OCI-LY3 (cell line): ENCODE results near the gene SLC25A24.

Source experiments
- H2AFZ ChIP-seq: fragments of 200-600, 300-600 bp; shearing (Covaris generic); 2 replicates; pipeline ENCODE4 v1.6.0; 2014; ENCODE audit warnings: antibody characterized with exemption, low read depth, low read length
- H3K27ac ChIP-seq: fragments of 200-600, 300-600 bp; sonication (generic); 2 replicates; pipeline ENCODE4 v1.5.1; 2014; ENCODE audit warnings: mild to moderate bottlenecking, low read length, moderate library complexity, mixed read lengths
- H3K27me3 ChIP-seq: fragments of 200-600, 300-600 bp; sonication (generic); 2 replicates; pipeline ENCODE4 v1.6.1; 2014; ENCODE audit warnings: low read depth, low read length, mixed read lengths
- H3K36me3 ChIP-seq: fragments of 200-600, 300-600 bp; sonication (generic); replicated peaks from 2 replicates; pipeline ENCODE3; 2014; ENCODE audit warnings: low read depth, low read length, mixed read lengths
- H3K4me1 ChIP-seq: fragments of 300-600, 200-600 bp; sonication (generic); 2 replicates; pipeline ENCODE4 v1.6.1; 2014; ENCODE audit warnings: low read length, mixed read lengths
- H3K4me2 ChIP-seq: fragments of 200-600, 300-600 bp; sonication (generic); 2 replicates; pipeline ENCODE4 v1.6.1; 2014; ENCODE audit warnings: low read length, mixed read lengths
- H3K4me3 ChIP-seq: fragments of 300-600, 200-600 bp; sonication (generic); 2 replicates; pipeline ENCODE4 v1.5.1; 2014; ENCODE audit warnings: antibody characterized with exemption, mild to moderate bottlenecking, low read length, moderate library complexity
- H3K79me2 ChIP-seq: fragments of 300-600, 200-600 bp; shearing (Covaris generic); 2 replicates; pipeline ENCODE4 v1.6.1; 2014; ENCODE audit warnings: mild to moderate bottlenecking, low read length, mixed read lengths
- H3K9ac ChIP-seq: fragments of 300-600, 200-600 bp; shearing (Covaris generic); 2 replicates; pipeline ENCODE4 v1.6.0; 2014; ENCODE audit warnings: mild to moderate bottlenecking, low read length, moderate library complexity
- H3K9me3 ChIP-seq: fragments of 200-600, 300-600 bp; shearing (Covaris generic); 2 replicates; pipeline ENCODE4 v1.6.1; 2014; ENCODE audit warnings: low read length, mixed read lengths; ENCODE audit not compliant: insufficient read depth
- H4K20me1 ChIP-seq: fragments of 200-600, 300-600 bp; sonication (generic); 2 replicates; pipeline ENCODE4 v1.6.1; 2016; ENCODE audit warnings: low read length, mixed read lengths; ENCODE audit not compliant: insufficient read depth
- EZH2phosphoT487 ChIP-seq: fragments of 200-600 bp; shearing (Covaris generic); IDR thresholded peaks from 2 replicates; pipeline ENCODE4 v1.6.1; 2018; ENCODE audit warnings: antibody characterized with exemption, mixed run types, low read depth
- TF ChIP-seq, protein P1 (sequence below): fragments of 200-600, 300-600 bp; sonication (generic); IDR thresholded peaks from 2 replicates; pipeline ENCODE4 v1.5.1; 2014; ENCODE audit warnings: antibody characterized with exemption, low read length, low read depth

The SLC25A24 gene

DNA sequence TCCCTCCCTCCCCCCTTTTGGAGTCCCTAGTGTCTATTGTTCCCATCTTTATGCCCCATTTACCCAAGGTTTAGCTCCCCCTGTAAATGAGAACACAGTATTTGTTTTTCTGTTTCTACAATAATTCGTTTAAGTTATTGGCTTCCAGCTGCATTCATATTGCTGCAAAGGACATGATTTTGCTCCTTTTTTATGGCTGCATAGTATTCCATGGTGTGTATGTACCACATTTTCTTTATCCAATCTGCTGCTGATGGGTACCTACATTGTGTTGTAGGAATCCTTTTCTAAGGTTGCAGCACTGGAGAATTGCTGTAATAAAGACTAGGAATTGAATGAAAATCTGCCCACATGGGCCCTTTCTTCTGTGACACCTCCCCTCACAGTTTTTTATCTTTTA, 6.8 kb downstream of the SLC25A24 start:
- H3K4me1 ChIP-seq, result 0 out of 2 replicates have a peak, but pooled peaks cover 4% of the 10 kb centered on the region
- TF ChIP-seq EZH2phosphoT487, result no peak
- TF ChIP-seq, protein P1, sequence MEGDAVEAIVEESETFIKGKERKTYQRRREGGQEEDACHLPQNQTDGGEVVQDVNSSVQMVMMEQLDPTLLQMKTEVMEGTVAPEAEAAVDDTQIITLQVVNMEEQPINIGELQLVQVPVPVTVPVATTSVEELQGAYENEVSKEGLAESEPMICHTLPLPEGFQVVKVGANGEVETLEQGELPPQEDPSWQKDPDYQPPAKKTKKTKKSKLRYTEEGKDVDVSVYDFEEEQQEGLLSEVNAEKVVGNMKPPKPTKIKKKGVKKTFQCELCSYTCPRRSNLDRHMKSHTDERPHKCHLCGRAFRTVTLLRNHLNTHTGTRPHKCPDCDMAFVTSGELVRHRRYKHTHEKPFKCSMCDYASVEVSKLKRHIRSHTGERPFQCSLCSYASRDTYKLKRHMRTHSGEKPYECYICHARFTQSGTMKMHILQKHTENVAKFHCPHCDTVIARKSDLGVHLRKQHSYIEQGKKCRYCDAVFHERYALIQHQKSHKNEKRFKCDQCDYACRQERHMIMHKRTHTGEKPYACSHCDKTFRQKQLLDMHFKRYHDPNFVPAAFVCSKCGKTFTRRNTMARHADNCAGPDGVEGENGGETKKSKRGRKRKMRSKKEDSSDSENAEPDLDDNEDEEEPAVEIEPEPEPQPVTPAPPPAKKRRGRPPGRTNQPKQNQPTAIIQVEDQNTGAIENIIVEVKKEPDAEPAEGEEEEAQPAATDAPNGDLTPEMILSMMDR, result no peak
- H3K9me3 ChIP-seq, result no peaks in the 10 kb centered on the region
- H4K20me1 ChIP-seq, result no peaks in the 10 kb centered on the region
- no peak overlapping the region for H3K27ac ChIP-seq
- H3K4me3 ChIP-seq, result no peak overlapping the region
- no peak overlapping the region for H3K4me2 ChIP-seq
- no peaks in the 10 kb centered on the region for H3K36me3 ChIP-seq
- H3K9ac ChIP-seq, result no peak overlapping the region
- H2AFZ ChIP-seq, result no peak overlapping the region
- no peaks in the 10 kb centered on the region for H3K79me2 ChIP-seq
- no peaks in the 10 kb centered on the region for H3K27me3 ChIP-seq

DNA sequence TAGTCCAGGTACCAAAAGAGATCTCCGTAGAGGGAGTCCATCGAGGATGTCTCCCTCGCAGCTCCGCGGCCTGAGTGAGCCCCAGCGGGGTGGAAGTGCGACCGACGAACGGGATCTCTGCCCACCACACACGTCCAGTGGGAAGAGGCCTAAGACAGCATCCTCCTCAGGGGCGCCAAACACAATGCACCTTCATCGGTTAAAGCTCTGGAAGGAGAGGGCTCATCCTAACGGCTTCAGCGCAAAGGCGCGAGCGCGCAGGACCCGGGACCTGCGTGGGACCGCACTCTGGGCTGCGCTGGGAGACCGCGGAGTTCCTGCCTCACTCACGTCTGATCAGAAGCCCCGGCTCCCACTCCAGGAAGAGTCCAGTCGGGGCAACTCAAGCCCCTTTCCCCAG, 7.6 kb downstream of the SLC25A24 start:
- TF ChIP-seq, protein P1, result no peak
- no peaks in the 10 kb centered on the region for H3K79me2 ChIP-seq
- no peaks in the 10 kb centered on the region for H4K20me1 ChIP-seq
- no peaks in the 10 kb centered on the region for H3K9me3 ChIP-seq
- H3K27ac ChIP-seq, result no peak overlapping the region
- no peak overlapping the region for H3K4me3 ChIP-seq
- H3K4me1 ChIP-seq, result 0 out of 2 replicates have a peak, but pooled peaks cover 4% of the 10 kb centered on the region
- no peak overlapping the region for H3K9ac ChIP-seq
- H2AFZ ChIP-seq, result no peak overlapping the region
- H3K36me3 ChIP-seq, result no peaks in the 10 kb centered on the region
- H3K4me2 ChIP-seq, result no peak overlapping the region
- no peaks in the 10 kb centered on the region for H3K27me3 ChIP-seq

DNA sequence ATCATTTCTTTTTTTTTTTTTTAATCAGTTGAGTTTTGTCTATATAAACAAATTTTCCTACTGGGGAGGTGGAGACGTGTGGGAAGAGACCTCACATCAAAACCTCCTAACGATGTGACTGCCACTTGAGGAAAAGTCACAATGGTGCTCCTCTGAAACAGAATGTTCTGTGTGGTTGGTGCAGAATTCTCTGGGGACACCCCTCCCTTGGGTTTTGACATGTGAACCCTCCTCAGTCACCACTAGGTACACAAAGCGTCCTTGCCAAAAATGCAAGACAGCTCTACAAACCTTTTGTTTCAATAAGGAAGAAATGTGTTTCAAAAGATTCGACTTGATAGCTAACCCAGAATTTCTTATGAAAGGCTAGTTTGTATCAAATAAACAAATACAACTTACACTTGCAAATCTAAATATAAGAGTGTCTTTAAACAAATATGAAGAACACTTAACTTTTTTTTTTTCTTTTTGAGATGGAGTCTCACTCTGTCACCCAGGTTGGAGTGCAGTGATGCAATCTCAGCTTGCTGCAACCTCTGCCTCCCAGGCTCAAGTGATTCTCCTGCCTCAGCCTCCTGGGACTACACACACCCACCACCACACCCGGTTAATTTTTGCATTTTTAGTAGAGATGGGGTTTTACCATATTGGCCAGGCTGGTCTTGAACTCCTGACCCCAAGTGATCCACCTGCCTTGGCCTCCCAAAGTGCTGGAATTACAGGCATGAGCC, 9.3 kb downstream of the SLC25A24 start:
- no peaks in the 10 kb centered on the region for H3K79me2 ChIP-seq
- H3K9me3 ChIP-seq, result no peaks in the 10 kb centered on the region
- H3K4me2 ChIP-seq, result no peak overlapping the region
- H4K20me1 ChIP-seq, result no peaks in the 10 kb centered on the region
- no peak overlapping the region for H3K27ac ChIP-seq
- no peaks in the 10 kb centered on the region for H3K27me3 ChIP-seq
- H2AFZ ChIP-seq, result no peak overlapping the region
- 0 out of 2 replicates have a peak, but pooled peaks cover 4% of the 10 kb centered on the region for H3K4me1 ChIP-seq
- H3K36me3 ChIP-seq, result no peaks in the 10 kb centered on the region
- TF ChIP-seq EZH2phosphoT487, result no peak
- TF ChIP-seq, protein P1, result no peak
- no peak overlapping the region for H3K9ac ChIP-seq
- no peak overlapping the region for H3K4me3 ChIP-seq

DNA sequence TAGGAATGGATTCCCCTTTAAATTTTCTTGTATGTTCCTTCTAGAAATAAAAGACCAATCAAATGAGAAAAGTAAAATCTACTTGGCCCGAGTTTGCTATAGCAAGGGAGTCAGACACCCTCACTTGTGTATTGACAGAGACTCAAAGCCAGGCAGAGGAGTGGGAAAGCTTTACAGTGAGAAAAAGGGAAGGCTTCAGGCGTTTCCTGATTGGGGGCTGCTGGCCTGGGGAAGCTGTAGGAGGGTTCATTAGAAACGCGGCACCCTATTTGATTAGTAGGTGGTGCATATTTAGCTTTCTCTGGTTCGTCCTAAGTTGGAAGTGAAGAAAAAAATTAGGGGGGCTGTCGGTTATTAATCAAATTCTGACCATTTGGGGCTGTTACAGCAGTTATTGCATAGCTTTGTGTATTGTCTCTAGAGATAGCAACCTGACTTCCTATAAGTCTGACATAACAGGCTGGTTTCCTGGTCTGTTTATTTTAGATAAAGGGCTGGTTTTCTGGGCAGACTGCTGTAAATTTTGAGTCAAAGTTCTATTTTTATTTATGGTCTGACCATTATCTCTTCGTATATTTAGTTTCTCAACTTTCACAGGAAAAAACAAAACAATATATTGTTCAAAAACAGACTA, 10.0 kb downstream of the SLC25A24 start:
- no peak overlapping the region for H2AFZ ChIP-seq
- H3K9ac ChIP-seq, result no peak overlapping the region
- no peaks in the 10 kb centered on the region for H3K36me3 ChIP-seq
- H4K20me1 ChIP-seq, result no peaks in the 10 kb centered on the region
- no peak overlapping the region for H3K4me2 ChIP-seq
- H3K27me3 ChIP-seq, result no peaks in the 10 kb centered on the region
- no peak for TF ChIP-seq EZH2phosphoT487
- TF ChIP-seq, protein P1, result no peak
- H3K4me1 ChIP-seq, result 0 out of 2 replicates have a peak, but pooled peaks cover 4% of the 10 kb centered on the region
- H3K27ac ChIP-seq, result no peak overlapping the region
- no peaks in the 10 kb centered on the region for H3K9me3 ChIP-seq
- H3K79me2 ChIP-seq, result no peaks in the 10 kb centered on the region
- no peak overlapping the region for H3K4me3 ChIP-seq
